Spleen (tissue), 11 donors: ENCODE results near the gene TEPSIN. TPM values are rescaled to one million over a fixed set of nuclear protein-coding genes. Genes with fewer than 3 reads are reported as not detected.

Experiments
- DNase-seq: peaks from one replicate; pipeline ENCODE4 v3.0.0-alpha.2; 2020
- H3K27ac ChIP-seq, 8 donors: fragments of 200-600 bp; sonication (generic) in 7 of 8; 1 replicate in 4 of 8; 2 replicates in 4 of 8; pipeline versions ENCODE4 v1.5.0 to v1.8.0; 2016 to 2021; ENCODE audit warnings: inconsistent platforms in 4 of 8, mild to moderate bottlenecking in 4 of 8, moderate library complexity in 1 of 8
- H3K27me3 ChIP-seq, 7 donors: fragments of 200-600 bp; sonication (generic) in 6 of 7; replicated peaks in 1 of 7; 1 replicate in 4 of 7; 2 replicates in 3 of 7; pipeline versions ENCODE4 v1.5.0 to v1.8.0; 2016 to 2021; ENCODE audit warnings: inconsistent platforms in 3 of 7, mild to moderate bottlenecking in 1 of 7
- H3K36me3 ChIP-seq, 6 donors: fragments of 200-600 bp; sonication (generic) in 5 of 6; 1 replicate in 4 of 6; 2 replicates in 2 of 6; pipeline versions ENCODE4 v1.5.0 to v1.8.0; 2016 to 2021; ENCODE audit warnings: inconsistent platforms in 2 of 6
- H3K4me1 ChIP-seq, 6 donors: fragments of 200-600 bp; sonication (generic) in 5 of 6; 1 replicate in 3 of 6; 2 replicates in 3 of 6; pipeline versions ENCODE4 v1.5.0 to v1.8.0; 2016 to 2021; ENCODE audit warnings: inconsistent platforms in 3 of 6
- H3K4me3 ChIP-seq, 8 donors: fragments of 200-600 bp; sonication (generic) in 7 of 8; 1 replicate in 4 of 8; 2 replicates in 4 of 8; pipeline versions ENCODE4 v1.5.0 to v1.8.0; 2016 to 2021; ENCODE audit warnings: inconsistent platforms in 4 of 8, mild to moderate bottlenecking in 4 of 8, moderate library complexity in 2 of 8
- H3K9me3 ChIP-seq, 8 donors: fragments of 200-600 bp; sonication (generic) in 7 of 8; 1 replicate in 4 of 8; 2 replicates in 4 of 8; pipeline versions ENCODE4 v1.5.0 to v1.8.0; 2016 to 2021; ENCODE audit warnings: inconsistent platforms in 4 of 8
- CTCF ChIP-seq, 11 experiments: fragments of 200-600 bp in 7 of 11; fragments of 450-650 bp in 4 of 11; sonication (generic) in 4 of 11; IDR thresholded peaks in 8 of 11; conservative IDR thresholded peaks in 3 of 11; 1 replicate in 7 of 11; 2 replicates in 4 of 11; pipeline versions ENCODE4 v1.4.0 to v1.8.0; 2016 to 2021; ENCODE audit warnings: antibody characterized with exemption in 11 of 11, inconsistent platforms in 4 of 11, mild to moderate bottlenecking in 1 of 11
- POLR2A ChIP-seq, 3 donors: fragments of 450-650 bp; IDR thresholded peaks; one replicate each; pipeline ENCODE4 v1.5.1; 2017; ENCODE audit warnings: antibody characterized with exemption in 3 of 3, mild to moderate bottlenecking in 1 of 3
- POLR2AphosphoS5 ChIP-seq, 3 donors: sonication (generic); formaldehyde crosslinking; IDR thresholded peaks; one replicate each; pipeline ENCODE4 v1.5.1; 2017; ENCODE audit warnings: antibody characterized with exemption in 3 of 3
- WGBS, 5 donors: extraction: QIAGEN DNeasy Blood & Tissue Kit in 3 of 5; methylation state at CpG; one replicate each; pipeline versions ENCODE4 v1.1.5 to v1.1.7; 2013 to 2018; 5-methylcytosine and 5-hydroxymethylcytosine counted together
- intact Hi-C: fragments of 100-400 bp; cut with DNase I; formaldehyde crosslinking; loops from one replicate; pipeline ENCODE4 v1.15.0; 2023; ENCODE audit warnings: low total_unique reads
- polyA plus RNA-seq, 3 donors: library from polyadenylated mRNA; stranded (reverse); fragments of 200-250 nt; gene quantifications; one replicate each; pipeline ENCODE4 v1.2.1, GENCODE V29; 2013
- total RNA-seq, 7 donors: library from RNA; depleted of rRNA in 3 of 7; stranded (reverse); fragments of >200 nt in 3 of 7; fragmentation: NEBNext Ultra II Directional in 4 of 7; extraction: Animal tissue kit (Norgen Biotek cat#: 25700) in 4 of 7; gene quantifications; one replicate each; pipeline versions ENCODE4 v1.1.0 to v1.2.1, GENCODE V29; 2016 to 2021
- donor health status: healthy with polysubstance abuse.
- donor health status: DM: no; HTN: no; CAD: no; lungs with moderate emphysema.
- donor health status: DM: no; HTN: no; CAD: no.
- donor health status: Bipolar disorder and iron deficiency.
- donor health status: healthy.
- donor health status: DM: no; HTN: no; CAD: no.
- donor health status: DM: yes; HTN: yes; CAD: no.

TEPSIN gene
- total and polyA plus RNA-seq, 10 donors = 36.9 to 88.8 (median 72.3) TPM

- TF ChIP-seq POLR2AphosphoS5 (IDR thresholded peaks at IDR 0.05) (no peak), CTCF (IDR thresholded peaks at IDR 0.05 in 8 of 11, conservative IDR thresholded peaks at IDR 0.05 in 3 of 11) (no peak), POLR2A (IDR thresholded peaks at IDR 0.05) (no peak)
- DNase-seq = no peak
- H3K4me1 ChIP-seq = peaks cover 0 to 6% (median 0%) of the 10 kb centered on the region in 6 donors
- no peak overlapping the region for H3K27ac ChIP-seq
- intact Hi-C loops = no loop called here
- H3K27me3 ChIP-seq = peaks cover 0 to 29% (median 0%) of the 10 kb centered on the region in 7 donors
- H3K36me3 ChIP-seq = no peaks in the 10 kb centered on the region
- 90 to 92% (median 91%) methylated on average over 17 to 49 of the region's 49 CpGs for WGBS, 5 donors
- no peak overlapping the region for H3K4me3 ChIP-seq
- no peaks in the 10 kb centered on the region for H3K9me3 ChIP-seq
Observed at GRCh38 chr17:81180836-81181810, 57.7 kb downstream of the TEPSIN start.

- intact Hi-C loops = no loop called here
- Histone ChIP-seq H3K4me3 (no peak overlapping the region), H3K36me3 (no peaks in the 10 kb centered on the region), H3K9me3 (peaks cover 0 to 10% (median 3%) of the 10 kb centered on the region in 8 donors), H3K4me1 (peaks cover 0 to 6% (median 0%) of the 10 kb centered on the region in 6 donors), H3K27me3 (peaks cover 0 to 29% (median 0%) of the 10 kb centered on the region in 7 donors), H3K27ac (no peak overlapping the region)
- no peak for TF ChIP-seq POLR2A (IDR thresholded peaks at IDR 0.05)
- no peak for TF ChIP-seq POLR2AphosphoS5 (IDR thresholded peaks at IDR 0.05)
- TF ChIP-seq CTCF (IDR thresholded peaks at IDR 0.05 in 8 of 11, conservative IDR thresholded peaks at IDR 0.05 in 3 of 11) = no peak
- DNase-seq = no peak
- 59 to 78% (median 69%) methylated on average over 5 to 12 of the region's 12 CpGs for WGBS, 5 donors
Observed at GRCh38 chr17:81179861-81180260, 59.0 kb downstream of the TEPSIN start.

GRCh38 chr17:81179220-81179619, 59.6 kb downstream of the TEPSIN start:
- Histone ChIP-seq H3K4me1 (peaks cover 0 to 6% (median 0%) of the 10 kb centered on the region in 6 donors), H3K4me3 (no peak overlapping the region), H3K36me3 (no peaks in the 10 kb centered on the region), H3K27me3 (peaks cover 0 to 28% (median 0%) of the 10 kb centered on the region in 7 donors), H3K9me3 (peaks cover 0 to 10% (median 3%) of the 10 kb centered on the region in 8 donors), H3K27ac (no peak overlapping the region)
- 79 to 88% (median 81%) methylated on average over 1 to 9 of the region's 9 CpGs for WGBS, 5 donors
- intact Hi-C loops = no loop called here
- no peak for TF ChIP-seq POLR2A (IDR thresholded peaks at IDR 0.05)
- no peak for TF ChIP-seq POLR2AphosphoS5 (IDR thresholded peaks at IDR 0.05)
- no peak for TF ChIP-seq CTCF (IDR thresholded peaks at IDR 0.05 in 8 of 11, conservative IDR thresholded peaks at IDR 0.05 in 3 of 11)
- no peak for DNase-seq

Other genes with a start within 250 kb of the TEPSIN start
- 10 to 100 TPM; 23.0 to 35.7 (median 31.5) TPM for gene CHMP6, start 247.2 kb downstream of the TEPSIN start, total RNA-seq
- gene CHMP6, start 247.2 kb downstream of the TEPSIN start, polyA plus RNA-seq = 10 to 100 TPM; 24.0 to 41.1 (median 25.4) TPM
- gene BAIAP2, start 203.9 kb downstream of the TEPSIN start, total RNA-seq = 10 to 100 TPM; 12.7 to 33.2 (median 23.4) TPM
- 10 to 100 TPM in 1 of 3 donors, 1 to 10 TPM in 2; 2.8 to 11.8 (median 4.4) TPM for gene BAIAP2, start 203.9 kb downstream of the TEPSIN start, polyA plus RNA-seq
- gene PVALEF, start 73.5 kb downstream of the TEPSIN start, total RNA-seq = not detected
- gene PVALEF, start 73.5 kb downstream of the TEPSIN start, polyA plus RNA-seq = not detected
- 10 to 100 TPM; 10.9 to 69.5 (median 23.2) TPM for gene AATK, start 72.8 kb downstream of the TEPSIN start, total RNA-seq
- gene AATK, start 72.8 kb downstream of the TEPSIN start, polyA plus RNA-seq = 10 to 100 TPM in 1 of 3 donors, 1 to 10 TPM in 2; 2.5 to 17.4 (median 7.1) TPM
- gene CEP131, start 16.1 kb downstream of the TEPSIN start, total RNA-seq = 10 to 100 TPM in 6 of 7 donors, 1 to 10 TPM in 1; 8.5 to 17.9 (median 12.0) TPM
- 10 to 100 TPM; 10.3 to 26.7 (median 20.5) TPM for gene CEP131, start 16.1 kb downstream of the TEPSIN start, polyA plus RNA-seq
- 10 to 100 TPM; 22.0 to 49.3 (median 34.3) TPM for gene NDUFAF8, start 263 bp upstream of the TEPSIN start, total RNA-seq
- gene NDUFAF8, start 263 bp upstream of the TEPSIN start, polyA plus RNA-seq = 10 to 100 TPM; 54.9 to 57.6 (median 56.7) TPM
- 100 to 1,000 TPM in 1 of 7 donors, 10 to 100 TPM in 6; 82.8 to 112 (median 95.0) TPM for gene SLC38A10, start 56.3 kb upstream of the TEPSIN start, total RNA-seq
- gene SLC38A10, start 56.3 kb upstream of the TEPSIN start, polyA plus RNA-seq = 10 to 100 TPM; 54.9 to 85.1 (median 71.4) TPM
- 10 to 100 TPM in 6 of 7 donors, 1 to 10 TPM in 1; 8.7 to 20.3 (median 14.9) TPM for gene BAHCC1, start 156.4 kb upstream of the TEPSIN start, total RNA-seq
- 10 to 100 TPM in 1 of 3 donors, 1 to 10 TPM in 2; 1.7 to 10.2 (median 2.0) TPM for gene BAHCC1, start 156.4 kb upstream of the TEPSIN start, polyA plus RNA-seq